ENCODE results near the gene PBX2. TPM values are rescaled to one million over a fixed set of nuclear protein-coding genes. Genes with fewer than 3 reads are reported as not detected.

Gene PBX2
- polyA plus RNA-seq, 3 donors = 1.9 to 201 (median 4.0) TPM

DNA sequence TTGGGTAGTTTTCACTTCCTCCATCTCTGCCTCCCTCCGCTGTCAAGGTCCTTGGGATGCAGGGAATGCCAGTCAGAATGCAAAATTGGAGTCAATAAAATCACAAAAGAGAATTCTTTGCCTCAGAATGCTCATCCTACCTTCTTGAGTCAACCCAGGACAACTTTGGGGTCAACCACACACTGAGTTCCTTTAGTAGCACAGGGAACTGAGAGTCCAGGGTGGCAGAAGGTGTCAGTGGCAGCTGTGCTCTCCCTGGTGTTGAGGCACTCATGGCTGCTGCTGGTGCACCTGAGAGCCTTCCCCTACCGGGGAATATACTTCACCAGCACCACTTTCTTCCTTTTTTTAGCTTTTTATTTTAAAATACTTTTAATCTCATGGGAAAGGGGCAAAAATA is 34.7 kb upstream of the PBX2 start:
- Histone ChIP-seq H3K9me3 (replicated peaks in 1 of 2; ENCODE audit: control insufficient read depth in 1 of 2, insufficient read depth in 1 of 2, low read length in 2 of 2) (no peaks in the 10 kb centered on the region), H3K4me2 (replicated peaks; ENCODE audit: extremely low read depth, low read length, poor library complexity, severe bottlenecking) (no peak overlapping the region), H2AFZ (ENCODE audit: insufficient read depth, low read depth, low read length, poor library complexity, severe bottlenecking) (no peak overlapping the region), H3K27me3 (ENCODE audit: control insufficient read depth in 2 of 2, insufficient read depth in 2 of 2, low read length in 2 of 2) (no peaks in the 10 kb centered on the region), H3K79me2 (ENCODE audit: insufficient read depth, low read length) (no peaks in the 10 kb centered on the region), H3K36me3 (replicated peaks in 1 of 2; ENCODE audit: control insufficient read depth in 1 of 2, insufficient read depth in 2 of 2, low read length in 2 of 2) (no peaks in the 10 kb centered on the region), H4K20me1 (ENCODE audit: insufficient read depth, low read length) (no peaks in the 10 kb centered on the region), H3K27ac (ENCODE audit: low read depth in 1 of 2, low read length in 2 of 2) (no peak overlapping the region), H3K9ac (ENCODE audit: insufficient read depth, low read length, poor library complexity, severe bottlenecking) (no peak overlapping the region), H3K4me1 (ENCODE audit: control insufficient read depth in 1 of 2, insufficient read depth in 2 of 2, low read length in 2 of 2) (peaks cover 7 to 10% of the 10 kb centered on the region in 2 donors), H3K4me3 (replicated peaks in 1 of 3; ENCODE audit: low read depth in 2 of 3, low read length in 3 of 3) (no peak overlapping the region)
- H3K4me3 Mint-ChIP-seq = no peak overlapping the region
- intact Hi-C loops (cut with micrococcal nuclease) = no loop called here
- no peaks in the 10 kb centered on the region for H3K9me3 Mint-ChIP-seq
- peaks cover 15% of the 10 kb centered on the region for H3K4me1 Mint-ChIP-seq
- WGBS (ENCODE audit: insufficient coverage) = 83% methylated on average over 1 of the region's 2 CpGs
- peak overlapping the region in 1 of 7 donors; percentile 6 for H3K27ac Mint-ChIP-seq
- H3K27me3 Mint-ChIP-seq (ENCODE audit: low read depth in 3 of 3) = peaks cover 0 to 3% (median 0%) of the 10 kb centered on the region in 3 donors
- DNase-seq = no peak
- TF ChIP-seq, protein P1, sequence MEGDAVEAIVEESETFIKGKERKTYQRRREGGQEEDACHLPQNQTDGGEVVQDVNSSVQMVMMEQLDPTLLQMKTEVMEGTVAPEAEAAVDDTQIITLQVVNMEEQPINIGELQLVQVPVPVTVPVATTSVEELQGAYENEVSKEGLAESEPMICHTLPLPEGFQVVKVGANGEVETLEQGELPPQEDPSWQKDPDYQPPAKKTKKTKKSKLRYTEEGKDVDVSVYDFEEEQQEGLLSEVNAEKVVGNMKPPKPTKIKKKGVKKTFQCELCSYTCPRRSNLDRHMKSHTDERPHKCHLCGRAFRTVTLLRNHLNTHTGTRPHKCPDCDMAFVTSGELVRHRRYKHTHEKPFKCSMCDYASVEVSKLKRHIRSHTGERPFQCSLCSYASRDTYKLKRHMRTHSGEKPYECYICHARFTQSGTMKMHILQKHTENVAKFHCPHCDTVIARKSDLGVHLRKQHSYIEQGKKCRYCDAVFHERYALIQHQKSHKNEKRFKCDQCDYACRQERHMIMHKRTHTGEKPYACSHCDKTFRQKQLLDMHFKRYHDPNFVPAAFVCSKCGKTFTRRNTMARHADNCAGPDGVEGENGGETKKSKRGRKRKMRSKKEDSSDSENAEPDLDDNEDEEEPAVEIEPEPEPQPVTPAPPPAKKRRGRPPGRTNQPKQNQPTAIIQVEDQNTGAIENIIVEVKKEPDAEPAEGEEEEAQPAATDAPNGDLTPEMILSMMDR (IDR thresholded peaks at IDR 0.05) = no peak
- H3K36me3 Mint-ChIP-seq = no peaks in the 10 kb centered on the region

DNA sequence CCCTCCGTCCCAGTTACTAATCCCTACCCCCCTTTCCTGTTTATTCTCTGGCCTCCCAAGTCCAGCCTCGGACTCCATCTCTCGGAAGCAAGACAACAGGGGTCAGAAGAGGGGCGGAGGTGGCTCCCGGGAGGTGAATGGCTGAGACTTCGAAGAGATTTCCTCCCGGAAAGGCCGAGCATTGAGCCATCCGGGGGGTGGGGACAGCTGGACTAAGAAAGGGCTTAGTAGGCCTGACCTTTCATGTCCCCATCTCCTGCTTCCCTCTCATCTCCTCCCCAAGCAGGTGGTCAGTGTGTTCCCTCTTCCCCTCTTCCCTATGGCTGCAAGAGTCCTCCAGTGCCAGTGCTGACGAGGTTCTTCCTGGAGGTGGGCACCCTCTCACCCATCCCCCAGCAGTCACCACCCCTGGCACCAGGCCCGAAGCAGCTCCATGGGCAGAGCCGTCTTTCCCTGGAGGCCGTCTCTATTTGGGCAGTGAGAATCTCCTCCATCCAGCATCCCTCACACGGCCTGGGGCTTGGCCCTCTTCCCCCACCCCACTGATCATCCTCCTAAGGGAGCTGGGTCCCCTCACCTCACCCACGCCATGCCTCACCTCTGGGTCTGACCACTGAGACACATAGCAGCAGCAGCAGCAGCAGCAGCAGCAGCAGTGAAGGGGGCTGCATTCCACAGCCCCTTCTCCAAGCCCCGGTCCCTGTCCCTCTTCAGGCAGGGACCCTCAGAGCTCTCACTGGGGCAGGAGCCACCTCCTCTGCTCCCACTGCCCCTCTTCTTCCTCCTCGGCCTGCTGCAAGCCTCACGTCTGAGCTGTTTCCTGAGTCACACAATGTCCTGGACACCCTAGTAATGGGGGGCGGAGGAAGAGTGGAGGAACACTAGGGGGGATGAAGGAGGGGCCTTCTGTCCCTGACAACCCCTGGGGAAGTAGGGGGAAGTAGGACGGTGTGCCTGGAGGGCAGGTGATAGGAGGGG is 33.5 kb upstream of the PBX2 start, which contains the start of gene NOTCH4:
NOTCH4 (minus strand) TSS at position 810 of the 978 bp plus-strand sequence; CDS start at position 671, 139 bp downstream.
- WGBS (ENCODE audit: insufficient coverage) = 78% methylated on average over 15 of the region's 20 CpGs
- no peaks in the 10 kb centered on the region for H3K9me3 ChIP-seq (replicated peaks in 1 of 2; ENCODE audit: control insufficient read depth in 1 of 2, insufficient read depth in 1 of 2, low read length in 2 of 2)
- no peak within 1 kb of the TSS for H3K4me3 ChIP-seq (replicated peaks in 1 of 3; ENCODE audit: low read depth in 2 of 3, low read length in 3 of 3)
- intact Hi-C loops (cut with micrococcal nuclease) = no loop called here
- H3K9ac ChIP-seq (ENCODE audit: insufficient read depth, low read length, poor library complexity, severe bottlenecking) = no peak within 1 kb of the TSS
- TF ChIP-seq, protein P1 (IDR thresholded peaks at IDR 0.05) = no peak
- DNase-seq = no peak
- Mint-ChIP-seq H3K4me1 (peaks cover 15% of the 10 kb centered on the region), H3K4me3 (no peak within 1 kb of the TSS), H3K9me3 (no peaks in the 10 kb centered on the region), H3K36me3 (no peaks in the 10 kb centered on the region), H3K27me3 (ENCODE audit: low read depth in 3 of 3) (peaks cover 0 to 6% (median 1%) of the 10 kb centered on the region in 3 donors), H3K27ac (peak within 1 kb of the TSS in 2 of 7 donors; percentile 6 to 32)
- no peaks in the 10 kb centered on the region for H3K36me3 ChIP-seq (replicated peaks in 1 of 2; ENCODE audit: control insufficient read depth in 1 of 2, insufficient read depth in 2 of 2, low read length in 2 of 2)
- no peak within 1 kb of the TSS for H3K4me2 ChIP-seq (replicated peaks; ENCODE audit: extremely low read depth, low read length, poor library complexity, severe bottlenecking)
- H4K20me1 ChIP-seq (ENCODE audit: insufficient read depth, low read length) = no peaks in the 10 kb centered on the region
- no peak within 1 kb of the TSS for H3K27ac ChIP-seq (ENCODE audit: low read depth in 1 of 2, low read length in 2 of 2)
- H2AFZ ChIP-seq (ENCODE audit: insufficient read depth, low read depth, low read length, poor library complexity, severe bottlenecking) = no peak within 1 kb of the TSS
- no peaks in the 10 kb centered on the region for H3K79me2 ChIP-seq (ENCODE audit: insufficient read depth, low read length)
- no peaks in the 10 kb centered on the region for H3K27me3 ChIP-seq (ENCODE audit: control insufficient read depth in 2 of 2, insufficient read depth in 2 of 2, low read length in 2 of 2)
- peaks cover 7 to 10% of the 10 kb centered on the region in 2 donors for H3K4me1 ChIP-seq (ENCODE audit: control insufficient read depth in 1 of 2, insufficient read depth in 2 of 2, low read length in 2 of 2)
